H1 (cell line): Measurements from ENCODE around the gene CAMTA1. TPM values are rescaled to one million over a fixed set of nuclear protein-coding genes. Genes with fewer than 3 reads are reported as not detected.

ENCODE experiments used
- CTCF ChIA-PET: fragments of 300-600 bp; sonication (Branson Sonifier 250); formaldehyde crosslinking; loops from one replicate; lab custom pipeline; 2021; ENCODE audit not compliant: partially characterized antibody; lab: Charles Lee
- POLR2A ChIA-PET: fragments of 300-600 bp; sonication (Branson Sonifier 250); formaldehyde crosslinking; loops from one replicate; lab custom pipeline; 2021; ENCODE audit warnings: inconsistent platforms; ENCODE audit not compliant: partially characterized antibody; lab: Charles Lee
- DNase-seq, 2 experiments: peaks; one replicate each; pipeline versions ENCODE4 v3.0.0 to v3.0.0-alpha.2; 2010 to 2022; ENCODE audit warnings: low spot score in 2 of 2, low read depth in 1 of 2, mixed read lengths in 1 of 2
- FAIRE-seq: peaks from 2 replicates; lab custom pipeline; 2011; peaks lifted over from hg19 to GRCh38; lab: Jason Lieb, UNC
- H2AFZ ChIP-seq: 2 replicates; pipeline ENCODE4 v1.8.1; 2012; ENCODE audit warnings: low read length, inconsistent platforms
- H2AK5ac ChIP-seq: 2 replicates; pipeline ENCODE4 v1.6.1; 2013; ENCODE audit warnings: low read depth, low read length
- H2BK120ac ChIP-seq: replicated peaks from 2 replicates; pipeline ENCODE3; 2013; ENCODE audit warnings: low read depth, low read length, inconsistent platforms
- H2BK12ac ChIP-seq: 2 replicates; pipeline ENCODE4 v1.6.1; 2013; ENCODE audit warnings: low read depth, low read length
- H2BK15ac ChIP-seq: 2 replicates; pipeline ENCODE4 v1.6.1; 2013; ENCODE audit warnings: low read length
- H2BK20ac ChIP-seq: 2 replicates; pipeline ENCODE4 v1.6.1; 2013; ENCODE audit warnings: low read length
- H2BK5ac ChIP-seq: 2 replicates; pipeline ENCODE4 v1.6.1; 2013; ENCODE audit warnings: low read depth, low read length
- H3K14ac ChIP-seq: 2 replicates; pipeline ENCODE4 v1.6.1; 2013; ENCODE audit warnings: inconsistent platforms; ENCODE audit not compliant: insufficient read length
- H3K18ac ChIP-seq: 2 replicates; pipeline ENCODE4 v1.6.1; 2013; ENCODE audit warnings: low read length; ENCODE audit errors: extremely low read depth
- H3K23ac ChIP-seq: 2 replicates; pipeline ENCODE4 v1.6.1; 2013; ENCODE audit warnings: inconsistent platforms; ENCODE audit not compliant: insufficient read length
- H3K23me2 ChIP-seq: 2 replicates; pipeline ENCODE4 v1.6.1; 2013; ENCODE audit warnings: low read depth, low read length
- H3K27ac ChIP-seq: 2 replicates; pipeline ENCODE4 v1.6.1; 2011; ENCODE audit warnings: low read depth, low read length, inconsistent platforms
- H3K27me3 ChIP-seq, 4 experiments: replicated peaks in 1 of 4; 1 replicate in 1 of 4; 2 replicates in 3 of 4; pipeline versions ENCODE4 v1.6.1 to v1.8.1; 2011 to 2013; ENCODE audit warnings: low read length in 3 of 4, mild to moderate bottlenecking in 3 of 4, inconsistent platforms in 2 of 4, mixed read lengths in 2 of 4, moderate library complexity in 1 of 4; ENCODE audit not compliant: control insufficient read depth in 3 of 4, insufficient read depth in 3 of 4; ENCODE audit errors: extremely low read depth in 1 of 4
- H3K36me3 ChIP-seq, 4 experiments: 2 replicates each; pipeline versions ENCODE4 v1.6.1 to v1.8.1; 2011 to 2013; ENCODE audit warnings: mild to moderate bottlenecking in 4 of 4, low read length in 3 of 4, moderate library complexity in 2 of 4, control low read depth in 1 of 4, inconsistent platforms in 1 of 4; ENCODE audit not compliant: insufficient read depth in 4 of 4, control insufficient read depth in 2 of 4
- H3K4ac ChIP-seq: replicated peaks from 2 replicates; pipeline ENCODE3; 2013; ENCODE audit warnings: low read length, low read depth, mixed read lengths, inconsistent platforms; ENCODE audit not compliant: insufficient read length
- H3K4me1 ChIP-seq, 4 experiments: replicated peaks in 1 of 4; 1 replicate in 1 of 4; 2 replicates in 3 of 4; pipeline versions ENCODE4 v1.6.1 to v1.8.1; 2011 to 2013; ENCODE audit warnings: low read length in 3 of 4, inconsistent platforms in 2 of 4, mixed read lengths in 1 of 4; ENCODE audit not compliant: insufficient read depth in 4 of 4, control insufficient read depth in 3 of 4
- H3K4me2 ChIP-seq, 2 experiments: 2 replicates each; pipeline versions ENCODE4 v1.6.1 to v1.8.1; 2011 to 2013; ENCODE audit warnings: low read depth in 2 of 2, low read length in 2 of 2, control low read depth in 1 of 2, inconsistent platforms in 1 of 2, mild to moderate bottlenecking in 1 of 2; ENCODE audit not compliant: insufficient read depth in 1 of 2
- H3K4me3 ChIP-seq, 4 experiments: fragments of 200-600, 300-600 bp in 1 of 4; sonication (generic), shearing (Covaris generic), sonication (Bioruptor Twin) in 1 of 4; 2 replicates each; pipeline versions ENCODE4 v1.5.1 to v1.8.1; 2011 to 2016; ENCODE audit warnings: low read length in 4 of 4, low read depth in 3 of 4, control low read depth in 2 of 4, inconsistent platforms in 2 of 4, mild to moderate bottlenecking in 2 of 4, mixed read lengths in 1 of 4, moderate library complexity in 1 of 4; ENCODE audit not compliant: insufficient read depth in 2 of 4; ENCODE audit errors: extremely low read depth in 1 of 4
- H3K56ac ChIP-seq: replicated peaks from 2 replicates; pipeline ENCODE3; 2013; ENCODE audit warnings: low read depth, mild to moderate bottlenecking, mixed read lengths, low read length, inconsistent platforms; ENCODE audit not compliant: insufficient read length
- H3K79me1 ChIP-seq: 2 replicates; pipeline ENCODE4 v1.6.1; 2013; ENCODE audit warnings: low read depth, low read length, control low read depth
- H3K79me2 ChIP-seq, 2 experiments: 2 replicates each; pipeline versions ENCODE4 v1.6.1 to v1.8.1; 2012 to 2013; ENCODE audit warnings: low read length in 2 of 2, mild to moderate bottlenecking in 2 of 2, inconsistent platforms in 1 of 2; ENCODE audit not compliant: insufficient read depth in 2 of 2, control insufficient read depth in 1 of 2
- H3K9ac ChIP-seq, 4 experiments: replicated peaks in 1 of 4; 1 replicate in 1 of 4; 2 replicates in 3 of 4; pipeline versions ENCODE4 v1.6.1 to v1.8.1; 2011 to 2013; ENCODE audit warnings: low read depth in 3 of 4, low read length in 3 of 4, control low read depth in 2 of 4, mild to moderate bottlenecking in 2 of 4, moderate library complexity in 2 of 4, inconsistent platforms in 1 of 4; ENCODE audit errors: extremely low read depth in 1 of 4
- H3K9me3 ChIP-seq, 2 experiments: 2 replicates each; pipeline versions ENCODE4 v1.6.1 to v1.8.1; 2012 to 2013; ENCODE audit warnings: mild to moderate bottlenecking in 2 of 2, moderate library complexity in 2 of 2, control low read depth in 1 of 2, inconsistent platforms in 1 of 2, low read depth in 1 of 2, low read length in 1 of 2, mixed read lengths in 1 of 2; ENCODE audit not compliant: insufficient read depth in 2 of 2
- H4K20me1 ChIP-seq, 2 experiments: replicated peaks in 1 of 2; 2 replicates each; pipeline versions ENCODE3 to v1.8.1; 2011 to 2013; ENCODE audit warnings: inconsistent platforms in 2 of 2, low read length in 2 of 2, mild to moderate bottlenecking in 1 of 2; ENCODE audit not compliant: insufficient read depth in 2 of 2, control insufficient read depth in 1 of 2
- H4K5ac ChIP-seq: 2 replicates; pipeline ENCODE4 v1.6.1; 2013; ENCODE audit warnings: low read length, low read depth, mixed read lengths, inconsistent platforms; ENCODE audit not compliant: insufficient read length
- H4K8ac ChIP-seq: 2 replicates; pipeline ENCODE4 v1.8.0; 2013; ENCODE audit warnings: mild to moderate bottlenecking, moderate library complexity, low read length, inconsistent platforms; ENCODE audit not compliant: insufficient read depth; ENCODE audit errors: extremely low read depth
- H4K91ac ChIP-seq: replicated peaks from 2 replicates; pipeline ENCODE3; 2013; ENCODE audit warnings: low read length, mixed read lengths, inconsistent platforms; ENCODE audit not compliant: insufficient read length
- CBX8 ChIP-seq: fragments of 300-800, 300-1000 bp; sonication (generic); IDR thresholded peaks from 2 replicates; pipeline ENCODE4 v1.7.1; 2016; ENCODE audit warnings: low read depth, low read length, borderline replicate concordance
- CTBP2 ChIP-seq: IDR thresholded peaks from 2 replicates; pipeline ENCODE4 v1.7.0; 2011; ENCODE audit warnings: borderline replicate concordance, mild to moderate bottlenecking, moderate library complexity, mixed read lengths, low read length; ENCODE audit not compliant: insufficient read depth, insufficient read length
- HDAC6 ChIP-seq: IDR thresholded peaks from one replicate; pipeline ENCODE4 v1.7.1; 2012; ENCODE audit warnings: low read depth, mild to moderate bottlenecking, inconsistent platforms, low read length, moderate library complexity
- KDM1A ChIP-seq: fragments of 200-600, 300-600 bp; sonication (generic); IDR thresholded peaks from 2 replicates; pipeline ENCODE4 v1.7.1; 2016; ENCODE audit warnings: mild to moderate bottlenecking, low read length, borderline replicate concordance
- TCF12 ChIP-seq: IDR thresholded peaks from 2 replicates; pipeline ENCODE4 v1.6.1; 2011; ENCODE audit warnings: low read depth, mild to moderate bottlenecking, low read length
- TEAD4 ChIP-seq: IDR thresholded peaks from 2 replicates; pipeline ENCODE4 v1.6.1; 2012; ENCODE audit warnings: low read depth, low read length, inconsistent platforms, mixed read lengths
- WGBS, 2 experiments: shearing (Covaris generic) in 1 of 2; methylation state at CpG; one replicate each; pipeline versions ENCODE4 v1.1.6 to v1.1.7; 2013 to 2015; ENCODE audit warnings: low lambda C conversion rate in 2 of 2, mixed read lengths in 2 of 2, inconsistent platforms in 1 of 2, low coverage in 1 of 2, missing lambda C conversion rate in 1 of 2; ENCODE audit not compliant: insufficient replicate concordance in 2 of 2, insufficient coverage in 1 of 2, insufficient read length in 1 of 2; ENCODE audit errors: extremely low coverage in 1 of 2, missing lambda C conversion rate in 1 of 2; 5-methylcytosine and 5-hydroxymethylcytosine counted together
- polyA plus RNA-seq, 7 experiments: library from polyadenylated mRNA; depleted of rRNA in 3 of 7; stranded (reverse) in 5 of 7; unstranded in 2 of 7; fragments of >200 nt in 5 of 7; fragments of 200-250 nt in 2 of 7; gene quantifications; 1 replicate in 5 of 7; 2 replicates in 1 of 7; 4 replicates in 1 of 7; pipeline versions ENCODE4 v1.2.1 to v1.2.3, GENCODE V29; 2011 to 2013; ENCODE audit warnings: missing spikeins in 2 of 7, mixed read lengths in 2 of 7
- total RNA-seq: library from RNA; stranded (reverse); fragmentation: NEBNext Ultra II Directional; extraction: Animal tissue kit (Norgen Biotek cat#: 25700); gene quantifications from 2 replicates; pipeline ENCODE4 v1.2.1, GENCODE V29; 2021
- TF ChIP-seq, protein P1 (sequence below): IDR thresholded peaks from 2 replicates; pipeline ENCODE4 v1.6.1; 2011; ENCODE audit warnings: low read depth, mild to moderate bottlenecking, low read length; ENCODE audit not compliant: insufficient read depth

Gene CAMTA1
- total and polyA plus RNA-seq, 2 of the 8 experiments (the other 6 are each of a cell fraction or from before 2014, with no cell fraction given), result 65.0 to 119 TPM

DNA sequence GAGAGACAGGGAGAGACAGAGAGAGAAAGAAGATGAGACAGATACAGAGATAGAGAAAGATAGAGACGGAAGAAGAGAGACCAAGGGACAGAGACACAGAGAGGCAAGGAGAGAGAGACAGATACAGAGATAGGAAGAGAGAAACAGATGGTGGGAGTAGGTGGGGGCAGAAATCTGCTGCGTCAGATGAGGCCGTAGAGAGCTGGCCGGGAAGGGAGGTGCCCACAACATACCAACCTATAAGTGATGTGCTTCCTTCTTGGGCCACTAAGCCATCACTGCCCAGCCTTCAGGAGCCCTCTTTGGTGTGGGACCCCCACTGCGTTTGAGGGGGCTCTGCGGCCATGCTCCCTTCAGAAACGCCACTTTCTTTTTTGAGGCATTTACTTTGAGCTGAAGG, 678.3 kb downstream of the CAMTA1 start:
- H3K79me2 ChIP-seq, result no peaks in the 10 kb centered on the region
- no peaks in the 10 kb centered on the region for H3K36me3 ChIP-seq
- POLR2A ChIA-PET, result no interaction called here
- no peaks in the 10 kb centered on the region for H3K4me1 ChIP-seq
- no peaks in the 10 kb centered on the region for H4K20me1 ChIP-seq
- TF ChIP-seq KDM1A, result no peak
- TF ChIP-seq, protein P1, sequence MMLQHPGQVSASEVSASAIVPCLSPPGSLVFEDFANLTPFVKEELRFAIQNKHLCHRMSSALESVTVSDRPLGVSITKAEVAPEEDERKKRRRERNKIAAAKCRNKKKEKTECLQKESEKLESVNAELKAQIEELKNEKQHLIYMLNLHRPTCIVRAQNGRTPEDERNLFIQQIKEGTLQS, result no peak
- no peak for TF ChIP-seq TEAD4
- no peak for TF ChIP-seq CTBP2
- no peak for TF ChIP-seq HDAC6
- TF ChIP-seq CBX8, result no peak
- TF ChIP-seq TCF12, result no peak
- H3K9ac ChIP-seq, result no peak overlapping the region
- H3K18ac ChIP-seq, result no peak overlapping the region
- H3K79me1 ChIP-seq, result no peaks in the 10 kb centered on the region
- no peaks in the 10 kb centered on the region for H3K9me3 ChIP-seq
- H3K27me3 ChIP-seq, result no peaks in the 10 kb centered on the region
- H2BK20ac ChIP-seq, result no peak overlapping the region
- H4K5ac ChIP-seq, result no peak overlapping the region
- H3K56ac ChIP-seq, result no peak overlapping the region
- FAIRE-seq (no peak), DNase-seq (no peak)
- H3K4me2 ChIP-seq, result no peak overlapping the region
- H2BK15ac ChIP-seq, result no peak overlapping the region
- CTCF ChIA-PET, result interaction anchor here (1.0 to 2.2 kb wide), 3 partner anchors 10 to 116 kb away, joined by 5 to 15 read pairs (median 5); no protein-coding TSS in a partner anchor
- no peak overlapping the region for H3K23ac ChIP-seq
- no peak overlapping the region for H2AFZ ChIP-seq
- no peak overlapping the region for H3K27ac ChIP-seq
- 82% methylated on average over 7 of the region's 7 CpGs; no CpG with 5 or more reads in 1 of the 2 experiments for WGBS, 2 experiments
- no peaks in the 10 kb centered on the region for H3K23me2 ChIP-seq
- H3K14ac ChIP-seq, result no peak overlapping the region
- no peak overlapping the region for H3K4me3 ChIP-seq
- H2BK12ac ChIP-seq, result no peak overlapping the region
- H2AK5ac ChIP-seq, result no peak overlapping the region
- H2BK120ac ChIP-seq, result no peak overlapping the region
- no peak overlapping the region for H4K91ac ChIP-seq
- H2BK5ac ChIP-seq, result no peak overlapping the region
- no peak overlapping the region for H4K8ac ChIP-seq
- no peak overlapping the region for H3K4ac ChIP-seq
